Upper lobe of right lung (tissue), 1 donor: Measurements from ENCODE around the gene SDHA. TPM values are rescaled to one million over a fixed set of nuclear protein-coding genes. Genes with fewer than 3 reads are reported as not detected.

Experiments used
- ATAC-seq: fragments of 200-7000 bp; cut with Tn5 transposase; one replicate; pipeline ENCODE4 v1.9.1; 2020; ENCODE audit warnings: mild to moderate bottlenecking, moderate library complexity
- DNase-seq: peaks from one replicate; pipeline ENCODE4 v3.0.0-alpha.2; 2020
- H3K27ac ChIP-seq: fragments of 200-600 bp; one replicate; pipeline ENCODE4 v1.8.0; 2022
- H3K27me3 ChIP-seq: fragments of 200-600 bp; one replicate; pipeline ENCODE4 v1.8.0; 2022; ENCODE audit warnings: mild to moderate bottlenecking
- H3K36me3 ChIP-seq: fragments of 200-600 bp; one replicate; pipeline ENCODE4 v1.8.0; 2022
- H3K4me1 ChIP-seq: fragments of 200-600 bp; one replicate; pipeline ENCODE4 v1.8.0; 2022
- H3K4me3 ChIP-seq: fragments of 200-600 bp; one replicate; pipeline ENCODE4 v1.8.0; 2022; ENCODE audit warnings: mild to moderate bottlenecking
- H3K9me3 ChIP-seq: fragments of 200-600 bp; one replicate; pipeline ENCODE4 v1.8.0; 2022
- intact Hi-C: fragments of 100-400 bp; cut with DNase I; formaldehyde crosslinking; loops from one replicate; pipeline ENCODE4 v1.11.0; 2022
- total RNA-seq: library from RNA; stranded (reverse); fragmentation: NEBNext Ultra II Directional; extraction: Animal tissue kit (Norgen Biotek cat#: 25700); gene quantifications from one replicate; pipeline ENCODE4 v1.2.1, GENCODE V29; 2021
- TF ChIP-seq, protein P1 (sequence below): fragments of 200-600 bp; IDR thresholded peaks from one replicate; pipeline ENCODE4 v1.8.0; 2022; ENCODE audit warnings: antibody characterized with exemption
- donor health status: DM: no; HTN: yes; CAD: no; lungs with severe emphysema.

SDHA gene
- total RNA-seq, 1 donor from 2014 or later, result 94.0 TPM

DNA sequence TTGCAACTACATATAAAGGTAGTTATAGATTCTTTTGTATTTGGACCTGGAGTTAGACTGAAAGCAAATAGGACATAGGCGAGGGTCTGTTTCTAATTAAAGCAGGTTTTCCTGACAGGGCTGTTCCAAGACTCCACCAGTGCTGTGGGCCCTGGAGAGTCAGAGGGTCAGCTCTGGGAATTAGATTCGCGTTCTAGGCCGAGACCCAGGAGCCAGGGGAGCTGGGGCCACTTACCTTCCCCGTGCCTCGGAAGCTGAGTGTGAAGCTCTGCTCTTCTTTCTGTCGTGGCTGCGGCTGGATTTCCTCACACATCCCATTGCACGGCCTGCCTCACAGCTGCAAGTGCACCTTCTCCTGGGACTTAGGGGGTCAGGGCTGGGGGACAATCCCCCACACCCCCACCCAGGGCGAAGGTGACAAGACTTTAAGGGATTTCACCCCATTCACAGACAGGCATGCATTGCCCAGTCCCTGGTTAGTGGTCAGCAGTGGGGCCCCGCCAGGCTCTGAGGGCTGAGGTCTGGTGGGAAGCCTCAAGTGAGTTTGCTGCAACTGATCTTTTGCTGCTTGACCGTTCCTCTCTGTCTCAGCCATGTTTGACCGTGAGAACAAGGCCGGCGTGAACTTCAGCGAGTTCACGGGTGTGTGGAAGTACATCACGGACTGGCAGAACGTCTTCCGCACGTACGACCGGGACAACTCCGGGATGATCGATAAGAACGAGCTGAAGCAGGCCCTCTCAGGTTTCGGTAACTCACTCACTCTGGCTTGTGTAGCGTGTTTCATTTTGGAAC is 88.1 kb downstream of the SDHA start:
- DNase-seq, result peak; percentile 46
- Histone ChIP-seq H3K27ac (no peak overlapping the region), H3K36me3 (peaks cover 43% of the 10 kb centered on the region), H3K9me3 (no peaks in the 10 kb centered on the region), H3K4me3 (no peak overlapping the region), H3K27me3 (no peaks in the 10 kb centered on the region), H3K4me1 (no peaks in the 10 kb centered on the region)
- ATAC-seq, result no peak
- intact Hi-C loops, result no loop called here
- TF ChIP-seq, protein P1, sequence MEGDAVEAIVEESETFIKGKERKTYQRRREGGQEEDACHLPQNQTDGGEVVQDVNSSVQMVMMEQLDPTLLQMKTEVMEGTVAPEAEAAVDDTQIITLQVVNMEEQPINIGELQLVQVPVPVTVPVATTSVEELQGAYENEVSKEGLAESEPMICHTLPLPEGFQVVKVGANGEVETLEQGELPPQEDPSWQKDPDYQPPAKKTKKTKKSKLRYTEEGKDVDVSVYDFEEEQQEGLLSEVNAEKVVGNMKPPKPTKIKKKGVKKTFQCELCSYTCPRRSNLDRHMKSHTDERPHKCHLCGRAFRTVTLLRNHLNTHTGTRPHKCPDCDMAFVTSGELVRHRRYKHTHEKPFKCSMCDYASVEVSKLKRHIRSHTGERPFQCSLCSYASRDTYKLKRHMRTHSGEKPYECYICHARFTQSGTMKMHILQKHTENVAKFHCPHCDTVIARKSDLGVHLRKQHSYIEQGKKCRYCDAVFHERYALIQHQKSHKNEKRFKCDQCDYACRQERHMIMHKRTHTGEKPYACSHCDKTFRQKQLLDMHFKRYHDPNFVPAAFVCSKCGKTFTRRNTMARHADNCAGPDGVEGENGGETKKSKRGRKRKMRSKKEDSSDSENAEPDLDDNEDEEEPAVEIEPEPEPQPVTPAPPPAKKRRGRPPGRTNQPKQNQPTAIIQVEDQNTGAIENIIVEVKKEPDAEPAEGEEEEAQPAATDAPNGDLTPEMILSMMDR, result no peak

Other genes with a start within 250 kb of the SDHA start
- gene PLEKHG4B, start 126.2 kb upstream of the SDHA start, total RNA-seq, result 2.0 TPM
- gene LRRC14B, start 26.8 kb upstream of the SDHA start, total RNA-seq, result not detected
- 5.5 TPM for gene CCDC127, start 167 bp upstream of the SDHA start, total RNA-seq
- 69.5 TPM for gene PDCD6, start 53.3 kb downstream of the SDHA start, total RNA-seq
- gene AHRR, start 103.4 kb downstream of the SDHA start, total RNA-seq, result 11.3 TPM
- gene EXOC3, start 224.9 kb downstream of the SDHA start, total RNA-seq, result 59.5 TPM